RWPE2 (cell line): ENCODE results near the gene CYSTM1.

Experiments used
- ATAC-seq: fragments of 200-7000 bp; cut with Tn5 transposase; 3 replicates; pipeline ENCODE4 v1.9.1; 2021; ENCODE audit warnings: low read depth
- DNase-seq: peaks from one replicate; pipeline ENCODE4 v3.0.0-alpha.2; 2020; ENCODE audit warnings: low spot score
- H3K27ac ChIP-seq: fragments of 450-650 bp; 2 replicates; pipeline ENCODE4 v1.5.1; 2017; ENCODE audit warnings: mild to moderate bottlenecking; ENCODE audit not compliant: poor library complexity, severe bottlenecking
- H3K27me3 ChIP-seq: fragments of 250-450 bp; sonication (Bioruptor Pico); 2 replicates; pipeline ENCODE4 v1.5.1; 2021; ENCODE audit warnings: mild to moderate bottlenecking, moderate library complexity; ENCODE audit not compliant: insufficient read depth, poor library complexity, severe bottlenecking
- H3K36me3 ChIP-seq: fragments of 250-450 bp; sonication (Bioruptor Pico); 2 replicates; pipeline ENCODE4 v1.5.1; 2020; ENCODE audit warnings: low read depth, mild to moderate bottlenecking, moderate library complexity
- H3K4me1 ChIP-seq: fragments of 250-450 bp; sonication (Bioruptor Pico); 2 replicates; pipeline ENCODE4 v1.5.1; 2021; ENCODE audit warnings: mild to moderate bottlenecking, moderate library complexity; ENCODE audit not compliant: insufficient read depth, poor library complexity, severe bottlenecking
- H3K4me3 ChIP-seq: fragments of 250-450 bp; sonication (Bioruptor Pico); 2 replicates; pipeline ENCODE4 v1.5.1; 2021; ENCODE audit warnings: mild to moderate bottlenecking, moderate library complexity; ENCODE audit not compliant: severe bottlenecking
- H3K9me3 ChIP-seq: fragments of 250-450 bp; sonication (Bioruptor Pico); 2 replicates; pipeline ENCODE4 v1.5.1; 2021; ENCODE audit warnings: mild to moderate bottlenecking, moderate library complexity; ENCODE audit not compliant: severe bottlenecking
- TF ChIP-seq, protein P1 (sequence below): fragments of 450-650 bp; IDR thresholded peaks from one replicate; pipeline ENCODE4 v1.5.1; 2017; ENCODE audit warnings: mild to moderate bottlenecking, moderate library complexity; ENCODE audit not compliant: poor library complexity, severe bottlenecking

The CYSTM1 gene

DNA sequence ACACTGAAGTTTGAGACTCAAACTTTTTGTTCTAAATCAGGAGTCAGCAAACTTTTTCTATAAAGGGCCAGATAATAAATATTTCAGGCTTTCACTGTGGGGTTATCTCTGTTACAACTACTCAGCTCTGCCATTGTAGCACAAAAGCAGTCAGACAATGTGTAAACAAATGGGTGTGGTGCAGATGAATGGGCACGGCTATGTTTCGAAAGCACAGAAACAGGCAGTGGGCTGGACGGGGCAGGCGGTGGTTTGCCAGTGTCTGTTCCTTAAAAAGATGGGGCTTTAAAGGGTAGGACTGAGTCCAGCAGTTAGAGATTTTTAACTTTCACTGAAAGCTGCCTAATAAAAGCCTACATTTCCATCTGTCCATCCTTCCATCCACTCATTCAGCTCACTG, 79.0 kb downstream of the CYSTM1 start:
- Histone ChIP-seq H3K4me3 (no peak overlapping the region), H3K27ac (peak overlapping the region; percentile 56), H3K36me3 (peaks cover 15% of the 10 kb centered on the region), H3K9me3 (no peaks in the 10 kb centered on the region), H3K4me1 (peaks cover 49% of the 10 kb centered on the region), H3K27me3 (no peaks in the 10 kb centered on the region)
- TF ChIP-seq, protein P1, sequence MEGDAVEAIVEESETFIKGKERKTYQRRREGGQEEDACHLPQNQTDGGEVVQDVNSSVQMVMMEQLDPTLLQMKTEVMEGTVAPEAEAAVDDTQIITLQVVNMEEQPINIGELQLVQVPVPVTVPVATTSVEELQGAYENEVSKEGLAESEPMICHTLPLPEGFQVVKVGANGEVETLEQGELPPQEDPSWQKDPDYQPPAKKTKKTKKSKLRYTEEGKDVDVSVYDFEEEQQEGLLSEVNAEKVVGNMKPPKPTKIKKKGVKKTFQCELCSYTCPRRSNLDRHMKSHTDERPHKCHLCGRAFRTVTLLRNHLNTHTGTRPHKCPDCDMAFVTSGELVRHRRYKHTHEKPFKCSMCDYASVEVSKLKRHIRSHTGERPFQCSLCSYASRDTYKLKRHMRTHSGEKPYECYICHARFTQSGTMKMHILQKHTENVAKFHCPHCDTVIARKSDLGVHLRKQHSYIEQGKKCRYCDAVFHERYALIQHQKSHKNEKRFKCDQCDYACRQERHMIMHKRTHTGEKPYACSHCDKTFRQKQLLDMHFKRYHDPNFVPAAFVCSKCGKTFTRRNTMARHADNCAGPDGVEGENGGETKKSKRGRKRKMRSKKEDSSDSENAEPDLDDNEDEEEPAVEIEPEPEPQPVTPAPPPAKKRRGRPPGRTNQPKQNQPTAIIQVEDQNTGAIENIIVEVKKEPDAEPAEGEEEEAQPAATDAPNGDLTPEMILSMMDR, result no peak
- ATAC-seq, result peak; percentile 93
- DNase-seq, result no peak

GRCh38 chr5:140255460-140256157, 80.6 kb downstream of the CYSTM1 start:
- H3K4me3 ChIP-seq, result no peak overlapping the region
- TF ChIP-seq, protein P1, result no peak
- no peaks in the 10 kb centered on the region for H3K9me3 ChIP-seq
- H3K4me1 ChIP-seq, result peaks cover 65% of the 10 kb centered on the region
- ATAC-seq (no peak), DNase-seq (no peak)
- H3K36me3 ChIP-seq, result peaks cover 26% of the 10 kb centered on the region
- H3K27ac ChIP-seq, result no peak overlapping the region
- H3K27me3 ChIP-seq, result no peaks in the 10 kb centered on the region

- ATAC-seq (no peak), DNase-seq (no peak)
- H3K27me3 ChIP-seq, result no peaks in the 10 kb centered on the region
- H3K36me3 ChIP-seq, result peaks cover 28% of the 10 kb centered on the region
- H3K4me3 ChIP-seq, result no peak overlapping the region
- H3K9me3 ChIP-seq, result no peaks in the 10 kb centered on the region
- TF ChIP-seq, protein P1, result no peak
- no peak overlapping the region for H3K27ac ChIP-seq
- peaks cover 71% of the 10 kb centered on the region for H3K4me1 ChIP-seq
These were observed 81.7 kb downstream of the CYSTM1 start for GRCh38 chr5:140256726-140257125.

GRCh38 chr5:140258016-140258415, 83.0 kb downstream of the CYSTM1 start:
- Histone ChIP-seq H3K27me3 (no peaks in the 10 kb centered on the region), H3K9me3 (no peaks in the 10 kb centered on the region), H3K4me1 (peaks cover 65% of the 10 kb centered on the region), H3K36me3 (peaks cover 25% of the 10 kb centered on the region), H3K4me3 (no peak overlapping the region), H3K27ac (peak overlapping the region; percentile 53)
- no peak for ATAC-seq
- no peak for DNase-seq
- TF ChIP-seq, protein P1, result no peak

DNA sequence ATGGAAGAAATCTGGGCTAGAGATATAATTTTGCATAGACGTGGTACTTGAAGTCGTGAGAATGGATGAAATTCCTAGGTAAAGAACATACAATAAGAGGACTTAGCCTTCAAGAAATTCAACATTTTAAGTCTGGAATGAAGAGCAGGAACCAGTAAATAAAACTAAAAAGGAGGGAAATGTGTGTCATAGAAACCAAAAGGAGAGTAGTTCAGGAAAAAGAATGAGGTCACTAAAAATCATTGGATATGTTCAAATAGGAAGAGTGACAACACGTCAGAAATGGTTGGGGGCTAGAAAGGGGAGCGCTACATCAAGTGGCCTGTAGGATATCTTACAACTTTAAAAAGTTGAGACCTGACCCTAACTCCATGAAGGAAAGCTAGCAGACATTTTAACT, 83.9 kb downstream of the CYSTM1 start:
- Histone ChIP-seq H3K4me1 (peaks cover 57% of the 10 kb centered on the region), H3K27ac (peak overlapping the region; percentile 53), H3K4me3 (no peak overlapping the region), H3K9me3 (no peaks in the 10 kb centered on the region), H3K27me3 (no peaks in the 10 kb centered on the region), H3K36me3 (peaks cover 25% of the 10 kb centered on the region)
- TF ChIP-seq, protein P1, result no peak
- no peak for DNase-seq
- no peak for ATAC-seq
